Neural cell (in vitro differentiated cells): ENCODE data around the gene GOLT1B. TPM values are rescaled to one million over a fixed set of nuclear protein-coding genes. Genes with fewer than 3 reads are reported as not detected.

ENCODE experiments used
- H2AFZ ChIP-seq: fragments of 200-600, 300-800 bp; sonication (generic), shearing (Covaris generic); 2 replicates; pipeline ENCODE4 v1.6.0; 2014; ENCODE audit warnings: low read depth, mild to moderate bottlenecking, antibody characterized with exemption, low read length, moderate library complexity
- H3F3A ChIP-seq: fragments of 200-600 bp; shearing (Covaris generic); 2 replicates; pipeline ENCODE4 v1.6.1; 2016; ENCODE audit warnings: mild to moderate bottlenecking, moderate library complexity, mixed read lengths, antibody characterized with exemption, low read length; ENCODE audit not compliant: insufficient read depth, poor library complexity, severe bottlenecking
- H3K27ac ChIP-seq: fragments of 200-600, 300-800 bp; sonication (generic), shearing (Covaris generic); 2 replicates; pipeline ENCODE4 v1.5.1; 2014; ENCODE audit warnings: mild to moderate bottlenecking, low read length, moderate library complexity
- H3K27me3 ChIP-seq: fragments of 300-800, 200-600 bp; sonication (generic), shearing (Covaris generic); 2 replicates; pipeline ENCODE4 v1.6.0; 2014; ENCODE audit warnings: mild to moderate bottlenecking, low read depth, low read length, moderate library complexity; ENCODE audit not compliant: insufficient read depth
- H3K36me3 ChIP-seq: fragments of 300-800, 200-600 bp; sonication (generic), shearing (Covaris generic); 2 replicates; pipeline ENCODE4 v1.5.1; 2014; ENCODE audit warnings: mild to moderate bottlenecking, antibody characterized with exemption, low read length, moderate library complexity; ENCODE audit not compliant: insufficient read depth
- H3K4me2 ChIP-seq: fragments of 300-800, 200-600 bp; sonication (generic), shearing (Covaris generic); 2 replicates; pipeline ENCODE4 v1.6.0; 2014; ENCODE audit warnings: mild to moderate bottlenecking, low read length
- H3K4me3 ChIP-seq: fragments of 300-800, 200-600 bp; sonication (generic), shearing (Covaris generic); 2 replicates; pipeline ENCODE4 v1.5.1; 2014; ENCODE audit warnings: mild to moderate bottlenecking, low read length, moderate library complexity
- H3K79me2 ChIP-seq: fragments of 200-600 bp; shearing (Covaris generic); replicated peaks from 2 replicates; pipeline ENCODE4 v1.6.0; 2014; ENCODE audit warnings: mild to moderate bottlenecking, low read length, moderate library complexity; ENCODE audit not compliant: insufficient read depth
- H3K9ac ChIP-seq: fragments of 300-800, 200-600 bp; sonication (generic), shearing (Covaris generic); 2 replicates; pipeline ENCODE4 v1.6.1; 2016; ENCODE audit warnings: mild to moderate bottlenecking, low read length, mixed read lengths
- H3K9me2 ChIP-seq: fragments of 200-600 bp; shearing (Covaris generic); 2 replicates; pipeline ENCODE4 v1.6.1; 2016; ENCODE audit warnings: mild to moderate bottlenecking, low read length, mixed read lengths; ENCODE audit not compliant: insufficient read depth
- H3K9me3 ChIP-seq: fragments of 200-600, 300-800 bp; sonication (generic), shearing (Covaris generic); 2 replicates; pipeline ENCODE4 v1.6.1; 2016; ENCODE audit warnings: mild to moderate bottlenecking, mixed run types, low read length, moderate library complexity, mixed read lengths
- H4K20me1 ChIP-seq: fragments of 200-600 bp; shearing (Covaris generic); 2 replicates; pipeline ENCODE4 v1.6.1; 2016; ENCODE audit warnings: mild to moderate bottlenecking, mixed run types; ENCODE audit not compliant: insufficient read depth
- CTCF ChIP-seq: fragments of 450-650 bp; IDR thresholded peaks from 2 replicates; pipeline ENCODE4 v1.5.1; 2014; ENCODE audit warnings: antibody characterized with exemption, mild to moderate bottlenecking, moderate library complexity; ENCODE audit not compliant: poor library complexity, severe bottlenecking
- EP300 ChIP-seq: fragments of 450-650 bp; conservative IDR thresholded peaks from 2 replicates; pipeline ENCODE4 v1.6.1; 2014; ENCODE audit warnings: antibody characterized with exemption, mild to moderate bottlenecking, moderate library complexity; ENCODE audit not compliant: poor library complexity, severe bottlenecking
- EZH2 ChIP-seq: fragments of 200-600, 300-800 bp; shearing (Covaris generic), sonication (generic); IDR thresholded peaks from 2 replicates; pipeline ENCODE4 v1.6.1; 2014; ENCODE audit warnings: antibody characterized with exemption, low read length, borderline replicate concordance, mild to moderate bottlenecking; ENCODE audit not compliant: insufficient read depth, poor library complexity, severe bottlenecking
- MXI1 ChIP-seq: fragments of 450-650 bp; conservative IDR thresholded peaks from 2 replicates; pipeline ENCODE4 v1.6.1; 2014; ENCODE audit warnings: antibody characterized with exemption, mild to moderate bottlenecking; ENCODE audit not compliant: poor library complexity, severe bottlenecking
- POLR2AphosphoS5 ChIP-seq: IDR thresholded peaks from 2 replicates; pipeline ENCODE4 v1.6.1; 2012
- RAD21 ChIP-seq: fragments of 450-650 bp; conservative IDR thresholded peaks from 2 replicates; pipeline ENCODE4 v1.6.1; 2014; ENCODE audit warnings: antibody characterized with exemption, mild to moderate bottlenecking, moderate library complexity
- SMC3 ChIP-seq: fragments of 450-650 bp; conservative IDR thresholded peaks from 2 replicates; pipeline ENCODE4 v1.6.1; 2014; ENCODE audit warnings: antibody characterized with exemption, mild to moderate bottlenecking, moderate library complexity; ENCODE audit not compliant: poor library complexity
- TAF1 ChIP-seq: IDR thresholded peaks from 2 replicates; pipeline ENCODE4 v1.6.1; 2012; ENCODE audit warnings: low read depth
- polyA plus RNA-seq: library from polyadenylated mRNA; depleted of rRNA; stranded (reverse); fragments of >200 nt; gene quantifications from 2 replicates; pipeline ENCODE4 v1.2.3, GENCODE V29; 2014
- TF ChIP-seq, protein P1 (sequence below): IDR thresholded peaks from 2 replicates; pipeline ENCODE4 v1.6.1; 2012; ENCODE audit warnings: borderline replicate concordance

GOLT1B gene
- polyA plus RNA-seq, 1 donor from 2014 or later = 203 TPM

- TF ChIP-seq MXI1 (no peak), RAD21 (no peak), SMC3 (no peak)
Observed at GRCh38 chr12:21472197-21472823, 29.3 kb upstream of the GOLT1B start (continued).

GRCh38 chr12:21475552-21475951 lies 26.0 kb upstream of the GOLT1B start:
- Histone ChIP-seq H4K20me1 (no peaks in the 10 kb centered on the region), H3F3A (no peaks in the 10 kb centered on the region), H3K9me2 (no peaks in the 10 kb centered on the region), H3K27ac (no peak overlapping the region), H3K9ac (no peak overlapping the region), H3K9me3 (no peaks in the 10 kb centered on the region), H3K79me2 (no peaks in the 10 kb centered on the region), H2AFZ (no peak overlapping the region), H3K4me2 (no peak overlapping the region), H3K4me3 (no peak overlapping the region), H3K36me3 (peaks cover 13% of the 10 kb centered on the region), H3K27me3 (no peaks in the 10 kb centered on the region)
- TF ChIP-seq EZH2 (no peak), EP300 (no peak), TAF1 (no peak), MXI1 (no peak)
- TF ChIP-seq, protein P1, sequence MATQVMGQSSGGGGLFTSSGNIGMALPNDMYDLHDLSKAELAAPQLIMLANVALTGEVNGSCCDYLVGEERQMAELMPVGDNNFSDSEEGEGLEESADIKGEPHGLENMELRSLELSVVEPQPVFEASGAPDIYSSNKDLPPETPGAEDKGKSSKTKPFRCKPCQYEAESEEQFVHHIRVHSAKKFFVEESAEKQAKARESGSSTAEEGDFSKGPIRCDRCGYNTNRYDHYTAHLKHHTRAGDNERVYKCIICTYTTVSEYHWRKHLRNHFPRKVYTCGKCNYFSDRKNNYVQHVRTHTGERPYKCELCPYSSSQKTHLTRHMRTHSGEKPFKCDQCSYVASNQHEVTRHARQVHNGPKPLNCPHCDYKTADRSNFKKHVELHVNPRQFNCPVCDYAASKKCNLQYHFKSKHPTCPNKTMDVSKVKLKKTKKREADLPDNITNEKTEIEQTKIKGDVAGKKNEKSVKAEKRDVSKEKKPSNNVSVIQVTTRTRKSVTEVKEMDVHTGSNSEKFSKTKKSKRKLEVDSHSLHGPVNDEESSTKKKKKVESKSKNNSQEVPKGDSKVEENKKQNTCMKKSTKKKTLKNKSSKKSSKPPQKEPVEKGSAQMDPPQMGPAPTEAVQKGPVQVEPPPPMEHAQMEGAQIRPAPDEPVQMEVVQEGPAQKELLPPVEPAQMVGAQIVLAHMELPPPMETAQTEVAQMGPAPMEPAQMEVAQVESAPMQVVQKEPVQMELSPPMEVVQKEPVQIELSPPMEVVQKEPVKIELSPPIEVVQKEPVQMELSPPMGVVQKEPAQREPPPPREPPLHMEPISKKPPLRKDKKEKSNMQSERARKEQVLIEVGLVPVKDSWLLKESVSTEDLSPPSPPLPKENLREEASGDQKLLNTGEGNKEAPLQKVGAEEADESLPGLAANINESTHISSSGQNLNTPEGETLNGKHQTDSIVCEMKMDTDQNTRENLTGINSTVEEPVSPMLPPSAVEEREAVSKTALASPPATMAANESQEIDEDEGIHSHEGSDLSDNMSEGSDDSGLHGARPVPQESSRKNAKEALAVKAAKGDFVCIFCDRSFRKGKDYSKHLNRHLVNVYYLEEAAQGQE = no peak

- no peak overlapping the region for H3K4me2 ChIP-seq
- no peaks in the 10 kb centered on the region for H3K27me3 ChIP-seq
- no peak overlapping the region for H2AFZ ChIP-seq
- H3K27ac ChIP-seq = no peak overlapping the region
- H3K4me3 ChIP-seq = no peak overlapping the region
- no peaks in the 10 kb centered on the region for H3K79me2 ChIP-seq
- no peaks in the 10 kb centered on the region for H3F3A ChIP-seq
- peaks cover 12% of the 10 kb centered on the region for H3K36me3 ChIP-seq
- H3K9me3 ChIP-seq = no peaks in the 10 kb centered on the region
- H3K9ac ChIP-seq = no peak overlapping the region
- H4K20me1 ChIP-seq = no peaks in the 10 kb centered on the region
- no peaks in the 10 kb centered on the region for H3K9me2 ChIP-seq
- TF ChIP-seq CTCF = no peak
- TF ChIP-seq RAD21 = no peak
- no peak for TF ChIP-seq SMC3
- TF ChIP-seq EP300 = no peak
- no peak for TF ChIP-seq MXI1
- TF ChIP-seq, protein P1 = no peak
- TF ChIP-seq TAF1 = no peak
- TF ChIP-seq EZH2 = no peak
- TF ChIP-seq POLR2AphosphoS5 = no peak
Observed at GRCh38 chr12:21476949-21477348, 24.6 kb upstream of the GOLT1B start.
